GM12865 (cell line): ENCODE data around the gene FFAR4.

Experiments
- DNase-seq: peaks from one replicate; pipeline ENCODE4 v3.0.0; 2010; ENCODE audit warnings: low read depth
- H3K4me3 ChIP-seq: 2 replicates; pipeline ENCODE4 v1.5.1; 2011; ENCODE audit warnings: mild to moderate bottlenecking, low read depth, low read length, control low read depth
- CTCF ChIP-seq: IDR thresholded peaks from 2 replicates; pipeline ENCODE4 v1.5.1; 2011; ENCODE audit warnings: low read length, control low read depth, low read depth, inconsistent platforms; ENCODE audit not compliant: insufficient read depth; ENCODE audit errors: missing control alignments

The FFAR4 gene

GRCh38 chr10:93591065-93591808 is 24.8 kb downstream of the FFAR4 start:
- H3K4me3 ChIP-seq = no peak overlapping the region
- no peak for TF ChIP-seq CTCF
- no peak for DNase-seq

DNA sequence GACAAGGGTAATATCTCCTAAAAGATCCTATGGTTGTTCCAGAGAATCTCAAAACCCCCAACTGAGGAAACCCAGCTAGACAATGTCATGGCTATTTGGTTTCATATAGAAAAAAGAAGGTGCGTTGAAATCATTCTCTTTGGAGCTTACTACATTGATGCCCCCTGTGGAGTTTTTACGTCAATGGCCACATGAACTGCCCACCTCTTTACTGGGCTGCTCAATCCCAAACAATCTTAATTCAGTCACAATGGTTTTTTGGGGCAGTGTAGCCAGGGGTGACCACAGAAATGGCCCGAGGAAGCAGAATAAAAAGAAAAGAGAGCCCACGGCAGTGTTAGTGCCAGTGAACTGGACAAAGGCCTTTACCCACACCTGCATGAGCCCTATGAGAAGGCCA is 26.8 kb downstream of the FFAR4 start:
- TF ChIP-seq CTCF = no peak
- DNase-seq = no peak
- H3K4me3 ChIP-seq = no peak overlapping the region

GRCh38 chr10:93593749-93594148 is 27.3 kb downstream of the FFAR4 start:
- H3K4me3 ChIP-seq = no peak overlapping the region
- no peak for DNase-seq
- TF ChIP-seq CTCF = no peak

DNA sequence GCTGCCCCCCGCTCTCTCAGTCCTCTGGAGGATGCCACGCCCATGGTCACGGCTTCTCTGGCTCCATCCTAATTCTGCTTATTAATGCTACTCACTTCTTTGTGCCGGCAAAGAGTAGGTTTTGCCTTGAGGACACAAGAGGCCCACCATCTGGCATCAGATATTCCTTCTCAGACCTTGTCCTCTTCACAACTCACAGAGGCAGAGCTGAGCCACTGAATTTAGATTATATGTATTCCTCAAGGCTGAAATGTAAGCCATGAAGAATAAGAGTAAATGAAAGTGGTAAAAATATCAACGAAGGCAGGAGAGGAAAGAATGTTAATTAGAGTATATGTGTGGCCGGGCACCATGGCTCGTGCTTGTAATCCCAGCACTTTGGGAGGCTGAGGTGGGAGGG is 28.1 kb downstream of the FFAR4 start:
- H3K4me3 ChIP-seq = no peak overlapping the region
- DNase-seq = no peak
- no peak for TF ChIP-seq CTCF

DNA sequence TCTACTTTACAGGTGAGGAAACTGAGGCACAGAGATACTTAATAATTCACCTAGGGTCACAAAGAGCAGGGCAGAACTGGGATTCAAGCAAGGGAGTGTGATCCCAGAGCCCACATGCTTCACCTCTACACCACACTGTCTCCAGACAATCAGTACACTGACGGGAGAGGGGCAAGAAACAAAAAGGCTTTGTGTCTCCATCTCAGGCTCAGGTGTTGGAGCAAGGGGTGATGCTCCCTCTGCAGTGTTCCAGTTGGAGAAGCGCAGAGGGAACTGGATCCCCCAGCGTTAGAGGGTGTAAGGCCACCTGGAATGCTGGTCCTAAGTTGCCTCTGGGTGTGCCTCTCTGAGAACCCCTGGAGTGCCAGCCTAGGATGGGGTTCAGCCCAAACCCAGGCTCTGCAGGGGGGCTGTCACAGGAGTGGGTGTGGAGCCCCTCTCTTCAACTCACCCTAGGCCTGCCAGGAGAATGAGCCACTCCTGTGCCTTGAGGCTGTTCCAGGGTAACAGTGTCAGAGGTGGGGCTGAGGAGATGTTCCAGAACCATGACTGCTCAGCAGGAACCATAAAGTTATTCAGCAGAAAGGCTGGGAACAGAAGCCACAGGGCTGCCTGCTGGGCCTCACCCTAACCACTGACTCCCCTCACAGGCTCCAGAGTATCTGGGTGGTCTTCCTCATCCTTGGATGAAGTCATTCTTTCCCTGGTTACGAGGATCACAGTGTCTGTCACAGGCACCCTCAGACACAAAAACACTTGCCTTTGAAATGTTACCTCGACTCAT is 29.1 kb downstream of the FFAR4 start:
- H3K4me3 ChIP-seq = no peak overlapping the region
- no peak for TF ChIP-seq CTCF
- no peak for DNase-seq

DNA sequence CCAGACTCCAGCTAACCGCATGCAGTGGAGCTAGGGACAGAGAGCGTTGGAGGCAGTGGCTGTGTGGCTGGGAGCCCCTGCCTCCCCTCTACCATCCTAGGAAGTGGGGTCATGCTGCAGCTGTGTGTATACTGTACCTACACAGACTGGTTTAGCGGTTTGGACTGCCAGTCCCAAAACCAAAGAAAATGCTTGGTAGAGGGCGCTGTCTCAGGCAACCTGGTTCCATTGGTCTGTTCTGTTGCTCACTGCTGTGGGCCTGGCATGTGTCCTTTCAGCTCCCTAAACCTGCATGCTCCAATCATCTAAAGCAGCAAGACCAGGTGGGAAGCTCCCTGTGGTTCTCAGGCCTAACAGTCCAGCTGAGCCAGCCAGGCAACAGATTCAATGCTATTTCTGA is 30.1 kb downstream of the FFAR4 start:
- TF ChIP-seq CTCF = no peak
- DNase-seq = no peak
- H3K4me3 ChIP-seq = no peak overlapping the region
